ENCODE results near the gene ZNF274.
"Not testable (repeated sequence)": the region's sequence is repeated elsewhere in the genome, so short reads cannot be mapped to it uniquely, and the experiment has no call there.

ZNF274 gene

DNA sequence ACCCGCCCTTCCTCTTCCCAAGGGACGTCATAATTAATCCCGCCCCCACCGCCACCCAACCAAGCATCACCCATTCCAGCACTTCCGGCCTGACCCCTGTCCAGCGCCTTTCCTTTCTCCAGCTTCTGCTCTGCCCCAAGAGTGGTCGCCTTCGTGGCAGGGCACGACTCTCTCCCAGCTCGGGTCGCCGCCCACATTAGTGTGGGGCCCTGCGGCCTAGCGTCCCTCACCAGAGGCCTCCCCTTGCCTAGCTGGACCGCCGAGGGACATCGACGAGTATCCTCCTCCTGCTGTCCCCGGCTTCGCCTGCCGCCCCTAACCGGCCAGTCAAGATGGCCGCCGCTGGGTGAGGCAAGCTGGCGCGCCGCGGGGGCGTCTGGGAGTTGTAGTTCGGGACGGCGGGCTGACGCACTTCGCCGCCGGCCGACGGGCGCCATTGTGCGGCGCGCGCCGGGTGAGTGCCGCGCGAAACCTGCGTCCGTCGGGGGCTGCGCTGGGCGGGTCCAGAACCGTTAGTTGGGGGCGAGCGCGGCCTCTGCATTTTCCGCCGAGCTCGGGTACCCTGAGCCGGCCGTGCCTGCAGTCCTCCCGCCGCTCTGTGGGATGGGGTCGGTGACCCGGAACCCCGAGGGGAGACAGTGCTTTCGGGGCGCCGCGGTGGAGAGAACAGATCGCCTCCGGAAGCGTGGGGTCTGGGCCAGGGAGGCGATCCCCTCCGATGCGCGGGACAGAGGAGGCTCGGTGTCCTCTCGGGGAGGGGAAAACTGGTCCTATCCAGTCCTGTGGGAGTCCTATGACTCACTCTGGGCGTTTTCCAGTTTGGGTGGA, at the start of gene ZNF274:
TSS of gene ZNF274 (plus strand) at position 73 of the 828 bp plus-strand sequence. CDS start 905 bp downstream, outside the sequence.
- in situ Hi-C loops (cut with MboI; ENCODE audit: low sequenced_read_pairs), result no loop called here

DNA sequence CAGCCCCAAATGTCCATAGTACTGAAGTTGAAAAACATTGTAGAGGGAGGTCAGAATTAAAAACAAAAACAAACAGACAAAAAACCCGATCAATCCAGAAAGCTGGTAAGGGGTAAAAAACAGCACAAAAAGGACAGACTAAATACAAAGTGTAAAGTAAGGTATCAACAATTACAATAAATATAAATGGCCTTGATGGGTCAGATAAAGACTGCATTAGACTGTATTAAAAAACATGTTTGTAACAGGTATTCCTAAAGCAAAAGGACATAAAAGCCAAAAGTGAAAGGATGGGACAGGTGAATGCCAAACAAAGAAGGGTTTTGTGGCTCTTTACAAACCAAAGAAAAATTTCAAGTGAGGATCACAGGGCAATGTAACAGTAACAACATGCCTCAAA, 48.6 kb upstream of the ZNF274 start:
- in situ Hi-C loops (cut with MboI; ENCODE audit: low sequenced_read_pairs), result no loop called here

DNA sequence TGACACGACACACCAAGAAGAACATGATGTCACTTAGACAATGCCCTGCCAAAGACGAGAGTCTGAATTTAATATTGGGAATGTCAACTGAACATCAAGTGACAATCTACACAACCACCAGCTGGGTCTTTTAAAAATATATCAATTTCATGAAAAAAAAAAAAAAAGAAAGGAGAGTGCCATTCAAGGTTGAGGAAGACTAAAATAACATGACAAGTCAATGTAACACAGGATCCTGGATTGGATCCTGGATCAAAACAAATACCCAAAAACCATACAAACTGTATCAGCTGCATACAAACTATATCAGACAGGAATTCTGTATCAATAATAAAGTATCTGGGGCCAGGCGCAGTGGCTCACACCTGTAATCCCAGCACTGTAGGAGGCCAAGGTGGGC, 37.0 kb upstream of the ZNF274 start:
- in situ Hi-C loops (cut with MboI; ENCODE audit: low sequenced_read_pairs), result no loop called here

DNA sequence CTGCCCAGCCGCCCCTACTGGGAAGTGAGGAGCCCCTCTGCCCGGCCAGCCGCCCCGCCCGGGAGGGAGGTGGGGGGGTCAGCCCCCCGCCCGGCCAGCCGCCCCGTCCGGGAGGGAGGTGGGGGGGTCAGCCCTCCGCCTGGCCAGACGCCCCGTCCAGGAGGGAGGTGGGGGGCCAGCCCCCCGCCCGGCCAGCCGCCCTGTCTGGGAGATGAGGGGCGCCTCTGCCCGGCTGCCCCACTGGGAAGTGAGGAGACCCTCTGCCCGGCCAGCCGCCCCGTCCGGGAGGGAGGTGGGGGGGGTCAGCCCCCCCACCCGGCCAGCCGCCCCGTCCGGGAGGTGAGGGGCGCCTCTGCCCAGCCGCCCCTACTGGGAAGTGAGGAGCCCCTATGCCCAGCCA, 35.4 kb upstream of the ZNF274 start:
- in situ Hi-C loops (cut with MboI; ENCODE audit: low sequenced_read_pairs), result not testable (repeated sequence)

DNA sequence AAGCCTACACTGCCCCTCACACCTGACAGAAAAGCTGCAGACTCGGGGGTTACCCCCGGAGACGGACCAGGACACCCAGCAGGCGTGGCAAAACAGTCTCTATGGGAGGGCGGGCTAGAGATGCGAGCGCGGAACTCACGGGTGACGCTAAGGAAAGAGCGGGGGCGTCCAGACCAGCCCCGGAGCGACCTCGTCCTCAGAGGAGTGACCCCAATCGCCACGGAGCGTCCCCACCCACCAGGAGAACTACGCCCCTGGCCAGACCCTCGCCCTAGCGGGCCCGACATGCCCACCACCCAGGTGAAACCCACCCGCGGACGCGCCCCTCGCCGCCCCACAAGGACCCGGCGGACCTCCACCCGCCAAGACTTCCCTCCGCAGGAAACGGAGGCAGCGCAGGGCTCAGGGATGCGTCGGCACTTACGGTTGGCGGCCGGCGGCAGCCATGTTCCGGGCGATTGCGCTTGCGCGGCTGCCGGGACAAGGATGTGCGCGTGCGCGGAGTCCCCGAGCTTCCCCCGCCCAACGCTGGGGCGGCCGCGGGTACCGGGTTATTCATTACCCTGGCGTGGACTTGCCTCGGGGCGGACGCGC, 32.4 kb upstream of the ZNF274 start, which contains the start of gene ZNF329:
TSS of gene ZNF329 (minus strand) at position 462 of the 594 bp plus-strand sequence. CDS start 21,286 bp downstream, outside the sequence.
- in situ Hi-C loops (cut with MboI; ENCODE audit: low sequenced_read_pairs), result no loop called here

DNA sequence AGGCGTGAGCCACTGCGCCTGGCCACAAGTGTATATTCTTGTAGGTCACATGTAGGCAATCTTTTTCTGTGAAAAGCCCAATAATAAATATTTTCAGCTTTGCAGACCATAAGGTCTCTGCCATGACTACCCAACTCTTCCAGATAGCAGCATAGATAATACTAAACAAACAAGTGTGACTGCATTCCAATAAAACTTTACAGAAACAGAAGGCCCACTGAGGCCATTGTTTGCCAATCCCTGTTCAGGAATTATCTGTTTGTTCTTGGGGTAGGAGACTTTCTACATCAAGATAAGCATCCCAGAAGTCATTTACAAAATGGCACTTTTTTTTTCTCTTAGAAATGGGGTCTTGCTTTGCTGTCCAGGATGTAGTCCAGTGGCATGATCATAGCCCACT, 29.5 kb upstream of the ZNF274 start:
- in situ Hi-C loops (cut with MboI; ENCODE audit: low sequenced_read_pairs), result no loop called here

DNA sequence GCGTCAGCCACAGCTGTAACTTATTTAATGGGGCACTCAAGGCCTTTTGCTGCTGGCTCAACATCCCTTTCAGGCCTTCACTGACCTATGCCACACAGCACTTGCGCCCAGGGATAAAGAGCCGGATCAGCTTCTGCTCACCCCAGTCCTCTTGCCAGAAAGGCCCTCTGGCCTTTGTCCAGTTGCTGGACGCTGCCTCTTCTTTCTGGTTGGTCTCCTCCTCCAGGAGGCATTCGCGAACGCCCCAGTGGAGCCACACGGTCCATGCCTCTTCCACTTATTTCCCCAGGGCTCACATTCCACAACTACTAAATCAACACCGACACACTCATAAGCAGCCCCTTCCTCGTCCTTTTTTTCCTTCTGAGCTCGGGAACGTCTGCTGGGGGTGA, 28.6 kb upstream of the ZNF274 start:
- in situ Hi-C loops (cut with MboI; ENCODE audit: low sequenced_read_pairs), result no loop called here

DNA sequence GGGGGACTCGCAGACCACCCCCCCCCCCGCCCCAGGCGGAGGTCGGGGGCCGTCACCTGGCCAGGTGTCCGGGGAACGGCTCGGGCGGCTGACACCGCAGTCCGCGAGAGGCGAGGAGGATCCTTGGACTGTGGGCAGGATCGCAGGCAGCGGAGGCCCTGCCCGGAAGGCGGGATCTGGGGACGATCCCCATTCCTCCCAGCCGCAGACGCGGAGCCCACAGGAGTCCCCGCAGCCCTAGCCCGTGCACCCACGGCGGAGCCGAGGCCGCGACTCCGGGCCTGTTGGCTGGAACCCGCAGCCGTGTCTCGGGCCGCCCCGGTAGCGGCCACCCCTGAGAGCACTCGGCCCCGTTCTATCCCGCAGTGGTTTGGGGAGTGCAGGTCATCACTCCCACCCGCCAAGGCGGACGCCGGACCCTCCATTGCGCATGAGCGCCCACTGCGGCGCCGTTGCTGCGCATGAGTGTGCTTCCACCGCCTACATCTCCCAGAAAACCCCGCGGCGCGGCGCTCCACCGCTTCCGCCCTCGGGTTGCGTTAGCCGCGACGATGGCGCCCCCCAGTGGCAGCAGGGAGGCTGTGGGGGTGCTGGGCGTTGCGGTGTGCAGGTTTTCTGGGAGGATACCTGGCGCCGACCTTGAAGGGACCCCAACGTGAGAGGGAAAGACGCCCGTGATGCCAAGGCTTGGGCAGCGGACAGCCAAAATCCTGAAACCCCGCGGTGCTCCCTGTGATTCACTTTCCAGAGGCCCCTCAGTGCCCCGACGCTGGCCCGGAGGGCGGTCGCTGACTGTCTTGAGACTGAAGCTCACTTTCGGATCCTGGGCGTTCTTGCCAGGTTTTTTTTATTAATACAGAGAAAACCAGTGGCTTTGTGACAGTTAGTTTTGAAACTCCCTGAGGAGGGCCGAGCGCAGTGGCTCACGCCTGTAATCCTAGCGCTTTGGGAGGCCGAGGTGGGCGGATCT, 27.9 kb upstream of the ZNF274 start:
- in situ Hi-C loops (cut with MboI; ENCODE audit: low sequenced_read_pairs), result no loop called here

DNA sequence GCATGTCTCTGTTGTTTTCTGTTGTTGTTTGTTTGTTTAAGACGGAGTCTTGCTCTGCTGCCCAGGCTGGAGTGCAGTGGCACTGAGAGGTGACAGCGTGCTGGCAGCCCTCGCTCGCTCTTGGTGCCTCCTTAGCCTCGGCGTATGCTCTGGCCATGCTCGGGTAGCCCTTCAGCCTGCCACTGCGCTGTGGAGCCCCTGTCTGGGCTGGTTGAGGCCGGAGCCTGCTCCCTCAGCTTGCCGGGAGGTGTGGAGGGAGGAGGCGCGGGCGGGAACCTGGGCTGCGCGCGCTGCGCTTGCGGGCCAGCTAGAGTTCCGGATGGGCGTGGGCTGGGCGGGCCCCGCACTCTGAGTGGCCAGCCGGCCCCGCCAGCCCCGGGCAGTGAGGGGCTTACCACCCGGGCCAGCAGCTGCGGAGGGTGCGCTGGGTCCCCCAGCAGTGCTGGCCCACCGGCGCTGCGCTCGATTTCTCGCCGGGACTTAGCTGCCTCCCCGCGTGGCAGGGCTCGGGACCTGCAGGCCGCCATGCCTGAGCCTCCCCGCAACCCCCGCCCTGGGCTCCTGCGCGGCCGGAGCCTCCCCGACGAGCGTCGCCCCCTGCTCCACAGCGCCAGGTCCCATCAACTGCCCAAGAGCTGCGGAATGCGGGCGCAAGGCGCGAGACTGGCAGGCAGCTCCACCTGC, 25.7 kb upstream of the ZNF274 start:
- in situ Hi-C loops (cut with MboI; ENCODE audit: low sequenced_read_pairs), result no loop called here

DNA sequence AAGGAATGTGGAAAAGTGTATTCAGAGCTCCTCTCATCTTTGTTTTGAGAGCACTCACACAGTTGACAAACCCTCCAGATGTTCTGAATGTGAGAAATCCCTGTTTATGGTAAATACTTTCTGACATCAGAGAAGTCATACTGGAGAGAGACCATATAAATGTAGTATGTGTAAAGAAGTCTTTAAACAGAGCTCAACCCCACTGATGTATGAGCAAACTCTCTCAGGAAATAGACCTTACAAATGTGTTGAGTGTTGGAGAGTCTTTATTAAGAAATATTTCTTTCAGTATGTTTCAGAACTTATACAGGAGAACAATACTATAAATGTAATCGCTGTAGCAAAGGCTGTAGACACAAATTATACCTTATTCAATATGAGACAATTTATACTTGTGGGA, 16.6 kb upstream of the ZNF274 start:
- in situ Hi-C loops (cut with MboI; ENCODE audit: low sequenced_read_pairs), result no loop called here

DNA sequence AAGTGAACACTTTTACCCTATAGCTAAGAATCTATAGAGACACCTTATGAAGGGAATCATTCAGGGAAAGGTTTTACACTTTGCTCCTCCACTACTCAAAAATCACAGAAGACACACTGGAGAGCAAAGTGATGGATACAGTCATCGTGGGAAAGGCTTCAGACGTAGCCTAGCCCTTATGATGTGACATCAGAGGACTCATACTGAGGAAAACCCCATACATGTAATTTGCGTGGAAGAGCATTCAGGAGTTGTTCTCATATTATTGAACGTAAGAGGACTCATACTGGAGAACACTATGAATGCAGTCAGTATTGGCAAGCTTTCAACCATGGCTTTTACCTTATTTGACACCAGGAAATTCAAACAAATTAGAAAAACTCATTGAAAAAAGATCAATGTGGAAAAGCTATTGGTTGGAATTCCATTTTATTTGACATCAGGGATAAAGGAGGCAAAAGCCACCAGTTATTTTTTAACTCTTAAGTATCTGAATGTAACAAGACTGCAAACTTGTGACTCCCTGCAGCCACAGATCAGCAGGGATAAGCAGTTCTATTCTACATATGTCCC, 16.1 kb upstream of the ZNF274 start:
- in situ Hi-C loops (cut with MboI; ENCODE audit: low sequenced_read_pairs), result no loop called here

DNA sequence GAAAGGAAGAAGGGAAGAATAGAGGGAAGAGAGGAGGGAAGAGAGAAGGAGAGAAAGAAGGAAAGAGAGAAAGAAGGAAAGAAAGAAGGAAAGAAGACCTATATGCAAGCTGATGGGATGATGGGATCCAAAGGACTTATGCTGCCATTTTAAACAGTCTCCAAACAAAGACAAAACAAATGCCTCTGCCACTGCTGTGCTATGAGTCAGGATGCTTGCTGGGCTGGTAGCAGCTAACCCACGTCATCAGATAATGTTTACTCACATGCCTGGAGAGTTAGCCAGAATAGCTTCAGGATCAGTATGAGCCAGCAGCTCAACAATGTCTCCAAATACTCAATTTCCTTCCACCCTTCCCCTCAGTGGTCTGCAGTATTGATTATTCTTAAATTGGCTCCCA, 12.0 kb upstream of the ZNF274 start:
- in situ Hi-C loops (cut with MboI; ENCODE audit: low sequenced_read_pairs), result no loop called here

DNA sequence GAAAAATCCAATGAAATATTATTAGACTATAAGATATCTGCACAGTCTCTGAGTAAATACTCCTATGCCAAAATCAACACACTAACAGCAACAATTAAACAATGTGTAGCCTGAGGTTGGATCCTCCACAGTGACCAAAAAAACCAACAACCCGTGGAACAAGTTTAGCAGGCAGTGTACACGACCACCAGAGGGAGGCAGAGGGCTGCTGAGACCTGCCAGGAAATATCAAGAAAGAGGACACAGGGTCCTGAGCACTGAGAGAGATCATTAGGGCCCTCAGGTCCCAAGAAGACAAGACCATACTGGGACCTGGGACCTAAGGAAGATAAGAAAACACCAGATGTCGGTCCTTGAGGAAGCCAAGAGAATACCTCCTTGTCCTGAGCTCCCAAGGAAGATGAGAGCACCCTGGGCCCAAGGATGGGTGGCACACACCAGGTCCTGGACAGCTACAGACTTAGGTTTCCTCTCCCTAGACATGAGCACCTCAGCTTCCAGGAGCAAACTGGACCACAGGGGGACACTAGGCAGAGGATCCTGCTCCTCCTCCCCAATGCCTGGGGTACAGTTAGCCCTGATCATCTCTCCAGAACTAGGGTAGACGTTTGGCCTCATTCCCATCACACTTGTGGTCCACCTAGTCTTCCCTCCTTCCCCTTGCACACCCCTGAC, 822 bp upstream of the ZNF274 start:
- in situ Hi-C loops (cut with MboI; ENCODE audit: low sequenced_read_pairs), result no loop called here

DNA sequence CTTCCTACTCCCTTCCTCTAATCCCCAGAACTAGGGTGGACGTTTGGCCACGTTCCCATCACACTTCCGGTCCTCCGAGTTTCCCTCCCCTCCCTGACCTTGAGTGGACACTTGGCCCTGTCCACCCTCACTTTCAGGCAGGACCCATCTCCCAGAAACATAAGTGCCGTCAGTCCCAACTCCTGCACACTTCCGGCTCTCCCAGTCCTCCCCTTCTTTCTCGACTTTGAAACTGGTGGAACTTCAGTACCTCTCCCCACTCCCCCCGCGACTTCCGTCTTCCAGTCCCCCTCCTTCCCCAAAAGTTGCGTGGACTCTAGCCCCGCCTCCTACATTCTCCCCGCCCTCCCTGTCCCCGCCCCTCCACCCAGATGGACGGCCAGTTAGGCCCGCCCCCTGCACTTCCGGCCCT, 278 bp upstream of the ZNF274 start:
- in situ Hi-C loops (cut with MboI; ENCODE audit: low sequenced_read_pairs), result no loop called here

DNA sequence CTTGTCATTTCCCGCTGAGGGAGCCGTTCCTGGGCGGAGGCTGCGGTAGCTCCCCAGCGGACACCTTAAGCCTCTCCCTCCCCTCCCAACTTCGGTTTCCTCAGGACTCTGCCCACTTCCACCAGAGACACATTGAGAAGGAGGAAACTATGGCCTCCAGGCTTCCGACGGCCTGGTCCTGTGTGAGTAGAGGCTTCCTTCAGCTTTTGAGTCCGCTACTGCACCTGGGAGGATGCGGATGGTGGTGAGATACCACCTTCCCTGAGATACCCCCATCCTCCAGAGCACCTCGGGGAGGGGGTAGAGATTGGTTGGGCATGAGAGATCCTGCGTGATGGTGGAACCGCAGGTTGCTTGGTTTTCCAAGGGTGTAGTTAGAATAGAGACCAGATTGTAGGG, 955 bp downstream of the ZNF274 start:
- in situ Hi-C loops (cut with MboI; ENCODE audit: low sequenced_read_pairs), result no loop called here

DNA sequence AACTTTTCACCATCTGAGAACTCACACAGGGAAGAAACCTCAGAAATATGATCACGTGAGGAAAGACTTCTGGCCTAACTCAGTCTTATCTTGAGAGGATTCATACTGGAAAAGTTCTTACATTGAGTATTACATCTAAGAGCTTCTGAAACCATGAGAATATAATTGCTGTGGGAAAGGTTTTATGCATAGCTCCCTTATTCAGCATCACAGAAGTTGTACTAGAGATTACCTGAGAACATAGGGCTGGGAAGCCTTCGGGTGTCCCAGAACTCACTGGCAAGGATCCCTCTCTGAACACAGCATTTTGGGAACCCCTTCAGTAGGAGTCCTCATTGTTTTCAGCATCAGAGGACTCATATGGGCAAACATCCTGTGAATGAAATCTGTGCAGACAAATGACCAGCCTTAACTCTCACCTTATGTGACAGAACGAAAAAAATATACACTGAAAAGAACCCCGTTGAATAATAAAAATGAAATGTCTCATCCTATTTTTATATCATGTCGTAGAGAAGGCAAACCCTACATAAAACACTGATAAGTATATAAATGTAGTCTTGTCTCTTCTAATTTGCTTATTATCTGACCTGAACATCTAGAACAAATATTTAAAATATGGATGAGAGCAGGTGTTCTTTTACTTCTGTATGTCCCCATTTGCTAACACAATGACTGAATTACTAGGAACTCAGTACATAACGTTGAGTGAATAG, 14.2 kb downstream of the ZNF274 start:
- in situ Hi-C loops (cut with MboI; ENCODE audit: low sequenced_read_pairs), result no loop called here

DNA sequence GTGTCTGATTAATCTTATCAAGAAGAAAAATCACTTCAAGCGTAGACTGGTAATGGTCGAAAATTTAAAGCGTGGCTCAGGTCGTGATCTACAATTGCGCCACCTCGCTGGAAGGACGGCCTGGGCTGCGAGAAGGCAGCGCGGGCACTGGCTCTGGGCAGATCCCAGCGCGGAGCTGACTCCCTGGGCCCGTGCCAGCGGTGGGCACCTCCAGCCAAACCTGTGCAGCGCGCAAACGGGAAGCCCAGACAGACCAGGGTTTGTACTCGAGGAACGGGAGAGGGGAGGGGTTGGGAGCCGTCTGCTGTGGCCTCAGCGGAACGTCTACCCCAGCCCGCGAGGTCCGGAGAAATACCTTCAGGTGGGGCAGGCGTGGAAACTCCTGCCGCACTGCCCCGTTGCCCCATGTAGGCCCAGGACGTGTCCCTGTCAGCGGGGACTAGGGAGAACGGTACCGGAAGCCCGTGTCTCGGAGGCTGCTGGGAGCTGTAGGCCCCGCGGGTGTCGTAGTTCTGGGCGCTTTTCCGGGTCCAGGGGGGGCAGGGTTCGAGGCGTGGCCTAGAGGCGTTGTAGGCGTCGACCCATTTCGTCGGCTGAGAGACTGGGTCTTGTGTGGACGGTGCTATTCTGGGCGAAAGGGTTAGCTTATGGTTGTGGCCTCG, 21.1 kb downstream of the ZNF274 start:
- in situ Hi-C loops (cut with MboI; ENCODE audit: low sequenced_read_pairs), result no loop called here

DNA sequence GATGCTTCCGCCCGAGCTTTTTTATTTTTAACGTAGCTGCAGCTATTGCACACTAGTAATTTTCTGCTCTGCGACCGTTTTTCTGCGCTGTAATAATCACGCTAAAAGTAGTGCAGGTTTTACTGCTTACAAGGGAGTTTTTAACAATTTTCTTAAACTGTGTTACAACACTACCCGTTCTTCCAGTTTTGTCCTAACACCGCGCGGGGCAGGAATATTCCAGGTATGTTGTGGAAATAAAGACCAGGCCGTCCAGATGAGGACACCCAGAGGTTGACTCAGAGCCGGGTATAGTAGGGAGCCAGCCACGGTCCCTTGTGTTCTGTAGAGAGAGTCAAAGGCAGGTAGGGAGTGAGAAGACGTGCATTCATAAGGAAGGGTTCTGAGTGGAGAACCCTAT, 21.7 kb downstream of the ZNF274 start:
- in situ Hi-C loops (cut with MboI; ENCODE audit: low sequenced_read_pairs), result no loop called here

DNA sequence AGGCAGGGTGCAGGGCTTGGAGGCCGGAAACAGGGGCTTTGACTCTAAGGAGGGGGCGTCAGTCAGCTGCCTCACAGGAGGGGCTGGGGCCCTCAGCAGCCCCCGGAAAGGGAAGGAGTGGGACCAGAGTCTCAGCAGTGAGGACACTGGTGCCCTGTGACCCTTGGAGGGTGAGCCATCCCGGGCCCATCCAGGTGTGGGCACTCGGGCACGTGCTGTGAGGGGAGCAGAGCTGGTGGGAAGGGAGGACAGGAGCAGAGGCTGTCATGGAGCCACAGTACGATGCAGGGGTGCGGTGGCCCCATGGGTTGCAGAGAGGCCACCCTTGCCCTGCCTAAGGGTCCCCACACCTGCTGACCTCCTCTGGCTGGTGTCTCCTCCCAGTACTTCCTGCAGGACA, 26.7 kb downstream of the ZNF274 start:
- in situ Hi-C loops (cut with MboI; ENCODE audit: low sequenced_read_pairs), result no loop called here

All from HL-60/S4 (cell line).